Gastrocnemius medialis (tissue), 4 donors: Measurements from ENCODE around the gene PTMA. TPM values are rescaled to one million over a fixed set of nuclear protein-coding genes. Genes with fewer than 3 reads are reported as not detected.

Source experiments
- ATAC-seq, 2 donors: fragments of 150-250 bp; one replicate each; pipeline ENCODE4 v1.9.1; 2016
- DNase-seq, 2 donors: peaks; one replicate each; pipeline ENCODE4 v3.0.0-alpha.2; 2019
- H3K27ac ChIP-seq, 4 donors: fragments of 200-600 bp; sonication (generic); 1 replicate in 1 of 4; 2 replicates in 3 of 4; pipeline ENCODE4 v1.5.1; 2016 to 2018; ENCODE audit warnings: mild to moderate bottlenecking in 2 of 4, moderate library complexity in 1 of 4
- H3K27me3 ChIP-seq, 3 donors: fragments of 200-600 bp; sonication (generic) in 2 of 3; 1 replicate in 1 of 3; 2 replicates in 2 of 3; pipeline versions ENCODE4 v1.5.1 to v1.6.0; 2016 to 2019; ENCODE audit warnings: mild to moderate bottlenecking in 1 of 3, moderate library complexity in 1 of 3
- H3K36me3 ChIP-seq, 2 donors: fragments of 200-600 bp; sonication (generic) in 1 of 2; one replicate each; pipeline ENCODE4 v1.5.1; 2017 to 2018
- H3K4me1 ChIP-seq, 2 donors: fragments of 200-600 bp; sonication (generic) in 1 of 2; one replicate each; pipeline ENCODE4 v1.5.1; 2016 to 2017; ENCODE audit warnings: mild to moderate bottlenecking in 2 of 2
- H3K4me3 ChIP-seq, 4 donors: fragments of 200-600 bp; sonication (generic) in 3 of 4; 1 replicate in 1 of 4; 2 replicates in 3 of 4; pipeline ENCODE4 v1.5.1; 2016 to 2019; ENCODE audit warnings: mild to moderate bottlenecking in 2 of 4
- H3K9me3 ChIP-seq, 3 donors: fragments of 200-600 bp; sonication (generic) in 2 of 3; 1 replicate in 1 of 3; 2 replicates in 2 of 3; pipeline ENCODE4 v1.5.1; 2016 to 2019
- POLR2A ChIP-seq, 2 donors: fragments of 450-650 bp; IDR thresholded peaks; one replicate each; pipeline ENCODE4 v1.6.1; 2017; ENCODE audit warnings: antibody characterized with exemption in 2 of 2, mild to moderate bottlenecking in 2 of 2, moderate library complexity in 2 of 2
- in situ Hi-C, 4 donors: fragments of 200-750 bp; cut with MboI; loops; one replicate each; pipeline versions ENCODE4 v1.15.0 to v1.8.0; 2017; ENCODE audit warnings: low sequenced_read_pairs in 4 of 4
- intact Hi-C: fragments of 100-400 bp; cut with DNase I; formaldehyde crosslinking; loops from one replicate; pipeline ENCODE4 v1.15.1; 2023; ENCODE audit warnings: low total_unique reads
- total RNA-seq, 4 donors: library from RNA; depleted of rRNA; stranded (reverse); fragments of >200 nt; gene quantifications; one replicate each; pipeline versions ENCODE4 v1.1.0 to v1.2.3, GENCODE V29; 2016
- TF ChIP-seq, protein P1 (sequence below), 5 experiments: fragments of 450-650 bp in 3 of 5; fragments of 200-600 bp in 2 of 5; sonication (generic) in 2 of 5; IDR thresholded peaks in 4 of 5; conservative IDR thresholded peaks in 1 of 5; 1 replicate in 4 of 5; 2 replicates in 1 of 5; pipeline ENCODE4 v1.5.1; 2016 to 2019; ENCODE audit warnings: antibody characterized with exemption in 5 of 5, mild to moderate bottlenecking in 3 of 5, moderate library complexity in 3 of 5

The PTMA gene
- total RNA-seq, 4 donors from 2014 or later, result 121 to 177 (median 174) TPM

DNA sequence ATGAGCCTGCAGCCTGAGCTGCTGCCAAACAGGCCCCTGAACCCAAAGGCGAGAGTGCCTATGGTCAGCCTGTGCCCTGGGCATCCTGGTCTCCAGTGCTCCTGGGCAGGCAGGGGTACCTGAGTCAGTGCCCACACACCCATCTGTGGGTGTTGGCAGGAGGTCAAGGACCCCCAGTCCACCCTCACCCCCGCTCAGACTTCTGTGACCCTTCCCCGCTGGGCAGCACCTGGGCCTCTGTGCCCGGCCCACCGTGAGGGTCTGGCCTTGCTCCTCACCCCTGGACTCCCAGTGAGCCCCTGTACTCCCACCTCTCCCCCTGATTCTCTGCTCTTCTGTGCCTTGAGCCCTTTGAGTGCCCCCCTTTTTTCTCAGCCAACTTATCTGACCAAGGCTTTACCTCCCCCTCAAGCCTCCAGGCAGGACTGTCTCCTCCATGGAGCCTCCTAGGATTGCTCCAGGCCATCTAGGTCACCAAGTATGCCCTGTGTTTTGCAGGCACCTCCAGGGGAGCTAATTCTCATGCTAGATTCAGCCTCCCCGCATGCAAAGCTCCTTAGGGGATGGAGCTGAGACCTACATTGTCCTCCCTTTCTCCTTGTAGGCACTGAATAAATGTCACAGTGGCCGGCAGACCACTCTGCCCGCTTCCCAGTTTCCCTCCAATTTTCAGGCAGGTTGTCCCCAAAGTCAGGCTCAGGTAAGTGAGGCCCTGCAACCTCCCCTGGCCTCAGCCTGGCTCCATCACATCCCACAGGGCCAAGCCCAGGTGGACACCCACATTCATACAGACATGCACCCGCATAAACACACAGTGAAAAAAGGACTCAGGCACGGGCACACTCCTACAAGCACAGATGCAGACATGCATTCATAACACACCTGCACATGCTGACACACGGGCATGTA is 21.9 kb upstream of the PTMA start:
- TF ChIP-seq, protein P1, sequence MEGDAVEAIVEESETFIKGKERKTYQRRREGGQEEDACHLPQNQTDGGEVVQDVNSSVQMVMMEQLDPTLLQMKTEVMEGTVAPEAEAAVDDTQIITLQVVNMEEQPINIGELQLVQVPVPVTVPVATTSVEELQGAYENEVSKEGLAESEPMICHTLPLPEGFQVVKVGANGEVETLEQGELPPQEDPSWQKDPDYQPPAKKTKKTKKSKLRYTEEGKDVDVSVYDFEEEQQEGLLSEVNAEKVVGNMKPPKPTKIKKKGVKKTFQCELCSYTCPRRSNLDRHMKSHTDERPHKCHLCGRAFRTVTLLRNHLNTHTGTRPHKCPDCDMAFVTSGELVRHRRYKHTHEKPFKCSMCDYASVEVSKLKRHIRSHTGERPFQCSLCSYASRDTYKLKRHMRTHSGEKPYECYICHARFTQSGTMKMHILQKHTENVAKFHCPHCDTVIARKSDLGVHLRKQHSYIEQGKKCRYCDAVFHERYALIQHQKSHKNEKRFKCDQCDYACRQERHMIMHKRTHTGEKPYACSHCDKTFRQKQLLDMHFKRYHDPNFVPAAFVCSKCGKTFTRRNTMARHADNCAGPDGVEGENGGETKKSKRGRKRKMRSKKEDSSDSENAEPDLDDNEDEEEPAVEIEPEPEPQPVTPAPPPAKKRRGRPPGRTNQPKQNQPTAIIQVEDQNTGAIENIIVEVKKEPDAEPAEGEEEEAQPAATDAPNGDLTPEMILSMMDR (IDR thresholded peaks at IDR 0.05 in 4 of 5, conservative IDR thresholded peaks at IDR 0.05 in 1 of 5), result no peak
- TF ChIP-seq POLR2A (IDR thresholded peaks at IDR 0.05), result no peak
- H3K4me1 ChIP-seq, result peaks cover 13% of the 10 kb centered on the region in 2 donors
- intact Hi-C loops (no loop called here), in situ Hi-C loops (no loop called here)
- no peak overlapping the region for H3K4me3 ChIP-seq
- H3K36me3 ChIP-seq, result no peaks in the 10 kb centered on the region
- no peaks in the 10 kb centered on the region for H3K9me3 ChIP-seq
- DNase-seq (no peak), ATAC-seq (no peak)
- H3K27me3 ChIP-seq, result no peaks in the 10 kb centered on the region
- no peak overlapping the region for H3K27ac ChIP-seq

- peak overlapping the region in 1 of 4 donors; percentile 84 for H3K27ac ChIP-seq
- H3K4me1 ChIP-seq, result peaks cover 8 to 9% of the 10 kb centered on the region in 2 donors
- H3K36me3 ChIP-seq, result no peaks in the 10 kb centered on the region
- no peaks in the 10 kb centered on the region for H3K27me3 ChIP-seq
- ATAC-seq (peak; percentile 27 to 59), DNase-seq (peak in 1 of 2 donors; percentile 62)
- H3K9me3 ChIP-seq, result no peaks in the 10 kb centered on the region
- in situ Hi-C loops (no loop called here), intact Hi-C loops (no loop called here)
- H3K4me3 ChIP-seq, result no peak overlapping the region
- TF ChIP-seq, protein P1 (IDR thresholded peaks at IDR 0.05 in 4 of 5, conservative IDR thresholded peaks at IDR 0.05 in 1 of 5), result peak; percentile 25 to 71 (median 57)
- no peak for TF ChIP-seq POLR2A (IDR thresholded peaks at IDR 0.05)
These were observed 21.0 kb upstream of the PTMA start for GRCh38 chr2:231687133-231687852.

DNA sequence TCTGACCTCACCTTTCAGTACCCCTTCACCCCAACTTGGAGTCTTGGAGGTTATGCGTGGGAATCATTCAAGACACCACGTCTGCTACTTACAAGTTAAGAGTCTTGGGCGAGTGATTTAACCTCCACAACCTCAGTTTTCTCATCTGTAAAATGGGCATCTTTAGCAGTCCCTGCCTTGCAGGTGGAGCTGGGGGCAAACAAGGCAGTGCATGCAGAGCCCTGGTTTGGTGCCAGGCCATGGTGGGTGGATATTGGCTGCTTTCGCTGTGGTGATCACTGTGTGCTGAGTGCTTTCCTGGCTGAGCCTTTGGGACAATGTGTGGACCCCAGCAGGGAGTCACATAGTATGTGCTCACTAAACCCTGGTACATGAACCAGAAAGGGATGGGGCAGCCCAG is 20.4 kb upstream of the PTMA start:
- Histone ChIP-seq H3K4me3 (no peak overlapping the region), H3K36me3 (no peaks in the 10 kb centered on the region), H3K27me3 (no peaks in the 10 kb centered on the region), H3K4me1 (peaks cover 8 to 9% of the 10 kb centered on the region in 2 donors), H3K9me3 (no peaks in the 10 kb centered on the region), H3K27ac (peak overlapping the region in 3 of 4 donors; percentile 67 to 84 (median 73))
- TF ChIP-seq POLR2A (IDR thresholded peaks at IDR 0.05), result no peak
- TF ChIP-seq, protein P1 (IDR thresholded peaks at IDR 0.05 in 4 of 5, conservative IDR thresholded peaks at IDR 0.05 in 1 of 5), result no peak
- ATAC-seq (no peak), DNase-seq (no peak)
- intact Hi-C loops (no loop called here), in situ Hi-C loops (no loop called here)

GRCh38 chr2:231688719-231689118 is 19.6 kb upstream of the PTMA start:
- intact Hi-C loops, result no loop called here

More at GRCh38 chr2:231688719-231689118, 19.6 kb upstream of the PTMA start:
- no peak overlapping the region for H3K4me3 ChIP-seq
- DNase-seq (peak; percentile 61 to 82), ATAC-seq (peak; percentile 79 to 88)
- peak overlapping the region; percentile 67 to 84 (median 75) for H3K27ac ChIP-seq
- peaks cover 8 to 9% of the 10 kb centered on the region in 2 donors for H3K4me1 ChIP-seq
- H3K36me3 ChIP-seq, result no peaks in the 10 kb centered on the region
- TF ChIP-seq, protein P1 (IDR thresholded peaks at IDR 0.05 in 4 of 5, conservative IDR thresholded peaks at IDR 0.05 in 1 of 5), result no peak
- no peak for TF ChIP-seq POLR2A (IDR thresholded peaks at IDR 0.05)
- no peaks in the 10 kb centered on the region for H3K27me3 ChIP-seq
- in situ Hi-C loops, result no loop called here
- no peaks in the 10 kb centered on the region for H3K9me3 ChIP-seq
